BLaER1 treated with 17β-estradiol and CSF1 and Interleukin-3, amounts not matched to agents 10 nM and 100 nM (cell line): Measurements from ENCODE around the gene WLS.
A peak's percentile ranks its signal among the peaks of the same experiment; 100 is the strongest.

ENCODE experiments used
- H3K27ac ChIP-seq, 11 experiments: shearing (Covaris generic); formaldehyde crosslinking; 2 replicates each; pipeline ENCODE4 v1.8.1; 2022
- H3K27me3 ChIP-seq, 11 experiments: shearing (Covaris generic); formaldehyde crosslinking; 2 replicates each; pipeline ENCODE4 v1.8.1; 2022
- H3K36me3 ChIP-seq, 11 experiments: shearing (Covaris generic); formaldehyde crosslinking; 2 replicates each; pipeline ENCODE4 v1.8.1; 2022
- H3K4me1 ChIP-seq, 10 experiments: shearing (Covaris generic); formaldehyde crosslinking; 2 replicates each; pipeline ENCODE4 v1.8.1; 2022
- H3K4me2 ChIP-seq, 11 experiments: shearing (Covaris generic); formaldehyde crosslinking; 2 replicates each; pipeline ENCODE4 v1.8.1; 2022
- H3K4me3 ChIP-seq, 10 experiments: shearing (Covaris generic); formaldehyde crosslinking; 2 replicates each; pipeline ENCODE4 v1.8.1; 2022
- H3K9ac ChIP-seq, 11 experiments: shearing (Covaris generic); formaldehyde crosslinking; 2 replicates each; pipeline ENCODE4 v1.8.1; 2022
- H3K9me3 ChIP-seq, 11 experiments: shearing (Covaris generic); formaldehyde crosslinking; replicated peaks in 1 of 11; 2 replicates each; pipeline ENCODE4 v1.8.1; 2022
- H4K20me1 ChIP-seq, 11 experiments: shearing (Covaris generic); formaldehyde crosslinking; 2 replicates each; pipeline ENCODE4 v1.8.1; 2022
- Cebpa-rat ChIP-seq, 11 experiments: shearing (Covaris generic); IDR thresholded peaks; 2 replicates each; pipeline ENCODE4 v1.8.1; 2022

The WLS gene

GRCh38 chr1:68128157-68128556 is 104.2 kb downstream of the WLS start:
- no peak overlapping the region for H3K9ac ChIP-seq
- H3K36me3 ChIP-seq = no peaks in the 10 kb centered on the region
- H3K4me2 ChIP-seq = no peak overlapping the region
- TF ChIP-seq Cebpa-rat (IDR thresholded peaks at IDR 0.05) = no peak
- no peaks in the 10 kb centered on the region for H3K27me3 ChIP-seq
- no peaks in the 10 kb centered on the region for H4K20me1 ChIP-seq
- no peaks in the 10 kb centered on the region for H3K9me3 ChIP-seq
- H3K27ac ChIP-seq = no peak overlapping the region
- peaks cover 0 to 13% (median 12%) of the 10 kb centered on the region in 10 experiments; a peak in 15 of 20 replicates for H3K4me1 ChIP-seq
- H3K4me3 ChIP-seq = no peak overlapping the region

- H3K4me2 ChIP-seq = no peak overlapping the region
- H3K4me1 ChIP-seq = no peaks in the 10 kb centered on the region
- H4K20me1 ChIP-seq = no peaks in the 10 kb centered on the region
- no peak overlapping the region for H3K4me3 ChIP-seq
- no peak overlapping the region for H3K27ac ChIP-seq
- H3K36me3 ChIP-seq = no peaks in the 10 kb centered on the region
- no peak for TF ChIP-seq Cebpa-rat (IDR thresholded peaks at IDR 0.05)
- H3K9ac ChIP-seq = no peak overlapping the region
- no peaks in the 10 kb centered on the region for H3K9me3 ChIP-seq
- no peaks in the 10 kb centered on the region for H3K27me3 ChIP-seq
Measured at GRCh38 chr1:68121536-68121935, 110.8 kb downstream of the WLS start.

GRCh38 chr1:68120136-68120791 is 112.1 kb downstream of the WLS start:
- H3K9ac ChIP-seq = no peak overlapping the region
- H3K4me1 ChIP-seq = no peaks in the 10 kb centered on the region
- H3K36me3 ChIP-seq = no peaks in the 10 kb centered on the region
- H3K4me2 ChIP-seq = no peak overlapping the region
- no peaks in the 10 kb centered on the region for H4K20me1 ChIP-seq
- no peaks in the 10 kb centered on the region for H3K9me3 ChIP-seq
- H3K4me3 ChIP-seq = no peak overlapping the region
- no peaks in the 10 kb centered on the region for H3K27me3 ChIP-seq
- no peak overlapping the region for H3K27ac ChIP-seq
- no peak for TF ChIP-seq Cebpa-rat (IDR thresholded peaks at IDR 0.05)

DNA sequence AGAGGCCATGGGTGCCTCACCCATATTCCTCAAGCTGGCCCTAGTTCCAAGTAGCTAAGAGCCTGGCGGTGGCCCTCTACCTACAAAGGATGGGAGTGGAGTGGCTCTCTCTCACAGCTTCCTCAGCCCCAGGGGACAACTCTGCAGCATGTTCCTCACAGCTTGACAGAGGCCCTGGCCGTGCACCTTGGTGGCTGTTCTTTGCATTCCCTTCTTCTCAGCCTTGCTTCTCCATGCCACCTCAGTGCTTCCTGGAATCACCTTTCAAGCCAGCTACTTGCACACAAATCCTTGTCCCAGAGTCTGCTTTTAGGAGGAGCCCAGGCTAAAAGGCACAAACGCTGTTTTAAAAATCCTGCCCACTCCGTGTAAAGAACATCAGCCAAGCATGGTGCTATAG is 112.9 kb downstream of the WLS start:
- Histone ChIP-seq H3K36me3 (no peaks in the 10 kb centered on the region), H3K27me3 (no peaks in the 10 kb centered on the region), H3K4me2 (no peak overlapping the region), H3K9me3 (no peaks in the 10 kb centered on the region), H3K4me3 (no peak overlapping the region), H4K20me1 (no peaks in the 10 kb centered on the region), H3K4me1 (no peaks in the 10 kb centered on the region), H3K27ac (no peak overlapping the region), H3K9ac (no peak overlapping the region)
- TF ChIP-seq Cebpa-rat (IDR thresholded peaks at IDR 0.05) = no peak

DNA sequence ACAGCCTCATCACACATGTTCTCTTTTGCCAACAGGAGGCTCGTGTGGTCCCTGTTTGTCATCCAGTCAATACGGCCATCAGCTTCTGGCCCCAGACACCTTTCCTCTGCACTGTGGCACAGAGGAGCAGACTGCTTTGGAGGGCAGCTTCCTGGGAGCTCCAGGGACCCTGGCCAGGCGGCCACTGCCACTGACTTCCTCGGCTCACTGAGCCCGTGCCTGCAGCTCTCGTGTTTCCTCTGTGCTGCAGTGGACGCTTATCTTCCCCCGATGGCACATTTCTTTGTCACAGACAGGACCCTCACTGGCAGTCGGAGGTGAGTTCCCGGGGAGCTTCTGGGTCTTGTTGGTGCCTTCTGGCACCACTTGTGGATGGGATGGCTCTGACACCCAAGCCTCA is 114.9 kb downstream of the WLS start:
- Histone ChIP-seq H3K4me3 (no peak overlapping the region), H3K9me3 (no peaks in the 10 kb centered on the region), H3K36me3 (no peaks in the 10 kb centered on the region), H3K27ac (no peak overlapping the region), H3K4me2 (no peak overlapping the region), H3K9ac (no peak overlapping the region), H4K20me1 (no peaks in the 10 kb centered on the region), H3K27me3 (no peaks in the 10 kb centered on the region), H3K4me1 (no peaks in the 10 kb centered on the region)
- TF ChIP-seq Cebpa-rat (IDR thresholded peaks at IDR 0.05) = no peak

DNA sequence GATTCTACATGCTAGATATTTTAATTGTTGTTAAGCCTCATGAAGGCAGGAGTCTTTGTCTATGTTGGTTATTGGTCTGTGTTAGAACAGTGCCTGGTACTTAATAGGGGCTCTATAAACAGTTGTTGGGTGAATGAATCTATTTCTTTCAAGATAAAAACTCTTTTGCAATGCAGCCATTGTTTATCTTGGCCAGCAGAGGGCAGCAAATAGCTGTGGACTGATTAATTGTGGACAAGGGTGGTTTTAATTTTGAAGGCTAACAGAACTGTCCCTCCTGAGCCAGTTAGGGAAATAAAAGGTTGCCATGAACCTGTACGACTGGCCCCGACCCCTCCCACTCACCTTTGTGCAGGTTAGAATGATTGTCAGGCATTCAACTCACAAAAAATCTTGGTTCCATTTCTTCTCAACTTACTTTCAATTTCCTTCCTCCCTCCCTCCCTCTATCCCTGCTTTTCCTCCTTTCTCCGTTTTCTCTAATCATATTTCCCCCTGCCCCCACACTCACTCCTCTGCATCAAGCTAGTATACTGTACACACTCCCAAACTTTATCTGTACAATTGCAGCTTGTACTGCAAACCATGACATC is 115.6 kb downstream of the WLS start:
- Histone ChIP-seq H4K20me1 (no peaks in the 10 kb centered on the region), H3K4me3 (no peak overlapping the region), H3K27me3 (no peaks in the 10 kb centered on the region), H3K4me1 (peaks cover 0 to 5% (median 0%) of the 10 kb centered on the region in 10 experiments; a peak in 3 of 20 replicates), H3K4me2 (peak overlapping the region in 7 of 11 experiments; percentile 16 to 64 (median 21); a peak in 5 of 22 replicates), H3K9me3 (no peaks in the 10 kb centered on the region), H3K36me3 (no peaks in the 10 kb centered on the region), H3K9ac (peak overlapping the region in 1 of 11 experiments; percentile 35; a peak in 3 of 22 replicates), H3K27ac (no peak overlapping the region)
- no peak for TF ChIP-seq Cebpa-rat (IDR thresholded peaks at IDR 0.05)

DNA sequence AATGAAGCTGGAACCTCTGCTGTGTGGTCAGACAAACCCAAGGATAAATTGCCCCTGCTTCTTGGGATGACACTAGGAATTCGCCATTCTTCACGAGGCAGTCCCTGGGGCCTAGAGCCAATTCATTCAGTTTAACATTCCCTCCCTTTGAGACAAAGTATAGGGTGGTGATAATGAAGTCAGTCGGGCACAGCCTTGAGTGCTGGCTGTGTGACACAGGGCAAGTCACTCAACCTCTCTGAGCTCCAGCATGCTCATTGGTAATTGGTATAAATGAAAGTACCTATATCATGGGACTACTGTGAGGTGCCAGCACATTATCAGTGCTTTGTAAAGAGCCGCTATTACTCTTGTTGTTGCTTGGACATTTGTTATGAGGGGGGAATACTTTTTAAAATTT is 117.0 kb downstream of the WLS start:
- no peak overlapping the region for H3K27ac ChIP-seq
- no peak overlapping the region for H3K9ac ChIP-seq
- no peaks in the 10 kb centered on the region for H4K20me1 ChIP-seq
- no peak overlapping the region for H3K4me3 ChIP-seq
- TF ChIP-seq Cebpa-rat (IDR thresholded peaks at IDR 0.05) = no peak
- H3K9me3 ChIP-seq = no peaks in the 10 kb centered on the region
- H3K36me3 ChIP-seq = no peaks in the 10 kb centered on the region
- H3K27me3 ChIP-seq = no peaks in the 10 kb centered on the region
- peaks cover 0 to 10% (median 0%) of the 10 kb centered on the region in 10 experiments; a peak in 3 of 20 replicates for H3K4me1 ChIP-seq
- H3K4me2 ChIP-seq = no peak overlapping the region

DNA sequence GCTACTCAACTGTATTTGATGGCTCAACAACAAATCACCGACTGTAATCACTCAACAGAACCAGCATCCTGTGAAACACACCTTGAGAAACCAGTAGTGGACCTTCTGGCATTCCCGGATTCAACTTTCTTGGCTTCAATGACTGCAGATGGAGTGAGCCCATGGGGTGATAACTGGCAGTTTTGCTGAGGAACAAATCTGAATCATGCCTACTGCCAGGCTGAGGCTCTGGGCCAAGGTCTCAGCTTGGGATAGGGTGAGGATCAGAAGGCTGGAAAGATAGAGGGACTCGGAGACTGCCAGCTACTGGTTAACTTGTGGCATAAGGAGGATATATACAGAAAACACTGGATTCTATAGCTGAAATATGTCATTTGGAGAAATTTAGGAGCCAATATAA is 118.4 kb downstream of the WLS start:
- peaks cover 0 to 10% (median 0%) of the 10 kb centered on the region in 10 experiments; a peak in 3 of 20 replicates for H3K4me1 ChIP-seq
- no peaks in the 10 kb centered on the region for H4K20me1 ChIP-seq
- no peak overlapping the region for H3K9ac ChIP-seq
- H3K4me2 ChIP-seq = no peak overlapping the region
- H3K9me3 ChIP-seq = no peaks in the 10 kb centered on the region
- no peak for TF ChIP-seq Cebpa-rat (IDR thresholded peaks at IDR 0.05)
- no peaks in the 10 kb centered on the region for H3K36me3 ChIP-seq
- no peak overlapping the region for H3K27ac ChIP-seq
- H3K27me3 ChIP-seq = no peaks in the 10 kb centered on the region
- H3K4me3 ChIP-seq = no peak overlapping the region

- H4K20me1 ChIP-seq = no peaks in the 10 kb centered on the region
- TF ChIP-seq Cebpa-rat (IDR thresholded peaks at IDR 0.05) = no peak
- peaks cover 0 to 10% (median 0%) of the 10 kb centered on the region in 10 experiments; a peak in 3 of 20 replicates for H3K4me1 ChIP-seq
- H3K9me3 ChIP-seq = no peaks in the 10 kb centered on the region
- no peak overlapping the region for H3K4me3 ChIP-seq
- no peak overlapping the region for H3K9ac ChIP-seq
- H3K27ac ChIP-seq = no peak overlapping the region
- no peaks in the 10 kb centered on the region for H3K36me3 ChIP-seq
- H3K4me2 ChIP-seq = no peak overlapping the region
- no peaks in the 10 kb centered on the region for H3K27me3 ChIP-seq
Measured at GRCh38 chr1:68112835-68113243, 119.5 kb downstream of the WLS start.
